SKM-1 (cell line): ENCODE measurements around the gene GRIA4.

Experiments
- DNase-seq: peaks from one replicate; lab custom pipeline; 2025; ENCODE audit not compliant: unreplicated experiment; lab: John Stamatoyannopoulos, UW

GRIA4 gene

DNA sequence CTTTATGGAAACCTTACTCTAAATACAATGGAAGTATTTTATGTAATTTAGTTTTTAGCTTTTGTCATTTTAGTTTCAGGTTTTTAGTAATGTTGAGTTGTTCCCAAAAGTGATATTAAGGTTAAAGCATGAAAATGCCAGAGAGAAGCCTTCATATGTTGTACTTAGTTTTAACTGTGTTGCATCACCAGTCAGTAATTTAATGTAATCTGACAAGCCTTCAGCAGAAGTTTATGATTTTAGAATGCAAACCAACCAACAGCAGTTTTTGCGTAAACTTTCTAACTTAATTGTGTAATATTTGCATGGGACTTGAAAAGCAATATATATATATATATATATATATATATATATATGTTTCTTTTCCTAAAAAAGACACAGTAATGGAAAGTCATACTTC, 301.6 kb downstream of the GRIA4 start:
- DNase-seq = no peak

DNA sequence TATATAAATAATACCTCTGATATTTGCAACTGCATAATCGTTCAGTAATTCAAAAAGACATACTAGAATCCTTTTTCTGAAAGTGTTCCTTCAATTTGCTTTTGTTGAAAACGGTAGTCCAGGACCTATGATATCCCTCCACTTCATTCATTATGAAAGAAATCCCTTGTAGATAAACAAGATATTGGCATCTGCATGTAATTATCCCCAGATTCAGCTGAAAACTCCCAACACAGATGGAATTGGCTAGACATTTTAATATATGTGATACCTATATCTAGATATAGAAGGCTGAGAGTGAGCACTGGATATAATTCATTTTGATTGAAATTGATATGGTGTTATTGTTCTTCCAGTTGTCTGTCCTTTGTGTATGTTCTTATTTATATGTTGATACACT, 302.8 kb downstream of the GRIA4 start:
- no peak for DNase-seq

DNA sequence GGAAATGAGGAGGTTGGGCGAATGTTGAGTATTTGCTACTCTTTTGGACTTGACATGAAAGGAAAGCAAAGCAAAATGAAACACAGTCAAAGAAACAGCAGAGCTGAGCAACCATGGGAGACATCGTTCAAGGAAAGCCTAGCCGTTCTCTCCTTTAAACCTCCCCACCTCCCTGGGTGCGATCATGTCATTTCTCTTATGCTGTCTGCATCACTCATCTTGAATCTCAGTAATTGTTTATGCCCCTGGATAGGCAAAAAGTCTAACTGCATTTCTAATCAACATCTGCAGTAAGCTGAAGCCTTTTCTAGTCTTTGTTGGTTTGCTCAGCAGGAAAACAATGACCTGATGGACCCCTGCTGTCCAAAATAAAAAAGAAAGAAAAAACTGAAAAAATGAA, 305.1 kb downstream of the GRIA4 start:
- DNase-seq = no peak

DNA sequence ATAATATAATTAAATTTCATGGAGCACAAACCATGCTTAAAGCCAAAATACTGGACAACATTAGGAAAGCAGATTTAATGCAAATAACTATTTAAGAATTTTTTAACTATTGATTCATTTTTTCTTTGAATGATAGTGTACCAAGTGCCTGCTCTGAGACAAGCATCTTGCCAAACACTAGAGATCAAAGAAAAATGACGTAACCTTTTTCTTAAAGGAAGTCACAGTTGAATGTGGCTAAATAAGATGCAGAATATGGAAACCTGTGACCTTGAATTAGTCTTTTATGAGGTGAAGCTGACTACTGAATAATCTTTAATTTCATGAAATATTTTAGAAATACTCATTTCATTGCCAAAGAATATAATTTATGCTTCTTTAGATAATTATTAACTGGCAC, 308.2 kb downstream of the GRIA4 start:
- DNase-seq = no peak

DNA sequence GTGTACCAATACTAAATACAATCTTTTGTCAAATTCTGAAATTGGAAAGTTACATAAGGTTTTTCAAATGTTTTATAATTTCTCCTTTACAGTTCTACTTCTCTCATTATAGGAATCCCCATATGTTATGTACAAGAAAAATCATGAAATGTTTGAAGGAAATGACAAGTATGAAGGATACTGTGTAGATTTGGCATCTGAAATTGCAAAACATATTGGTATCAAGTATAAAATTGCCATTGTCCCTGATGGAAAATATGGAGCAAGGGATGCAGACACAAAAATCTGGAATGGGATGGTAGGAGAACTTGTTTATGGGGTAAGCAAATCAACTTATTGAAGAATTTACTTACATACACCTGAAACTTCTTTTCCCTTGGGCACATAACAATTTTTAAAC, 308.7 kb downstream of the GRIA4 start:
- DNase-seq = no peak

DNA sequence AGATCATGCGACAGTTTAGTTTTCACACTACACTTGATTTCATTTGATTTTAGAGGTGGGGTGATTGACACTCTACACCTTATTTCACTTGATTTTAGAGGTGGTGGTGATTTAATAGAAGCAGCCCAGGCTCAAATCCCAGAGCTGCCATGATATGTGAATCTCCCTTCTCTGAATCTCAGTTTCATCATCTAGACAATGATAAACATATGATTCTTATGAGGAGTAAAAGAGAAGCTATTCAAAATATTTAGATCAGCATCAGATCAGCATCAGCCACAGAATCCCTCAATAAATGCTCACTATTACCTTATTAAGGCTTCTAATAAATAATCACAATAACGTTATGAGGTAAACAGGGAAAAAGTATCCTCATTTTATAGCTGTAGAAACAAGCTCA, 313.4 kb downstream of the GRIA4 start:
- no peak for DNase-seq

DNA sequence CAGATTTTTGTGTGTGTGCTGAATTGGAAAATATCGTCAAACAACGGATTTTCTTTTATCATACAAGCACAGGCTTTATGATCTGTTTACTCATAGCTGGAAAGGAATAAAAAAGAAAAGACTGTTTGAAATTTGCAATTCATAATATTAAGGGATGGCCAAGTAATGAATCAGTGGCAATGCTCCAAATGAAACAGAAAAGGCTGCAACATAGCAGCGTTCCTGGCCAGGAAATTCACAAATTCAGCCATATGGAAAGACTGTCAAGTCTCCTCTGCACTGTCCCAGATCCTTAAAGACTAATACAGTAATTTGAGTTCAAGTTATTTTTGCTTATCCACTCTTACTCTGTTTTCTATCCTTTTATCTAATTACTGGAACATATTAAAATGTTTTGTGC, 313.9 kb downstream of the GRIA4 start:
- no peak for DNase-seq

DNA sequence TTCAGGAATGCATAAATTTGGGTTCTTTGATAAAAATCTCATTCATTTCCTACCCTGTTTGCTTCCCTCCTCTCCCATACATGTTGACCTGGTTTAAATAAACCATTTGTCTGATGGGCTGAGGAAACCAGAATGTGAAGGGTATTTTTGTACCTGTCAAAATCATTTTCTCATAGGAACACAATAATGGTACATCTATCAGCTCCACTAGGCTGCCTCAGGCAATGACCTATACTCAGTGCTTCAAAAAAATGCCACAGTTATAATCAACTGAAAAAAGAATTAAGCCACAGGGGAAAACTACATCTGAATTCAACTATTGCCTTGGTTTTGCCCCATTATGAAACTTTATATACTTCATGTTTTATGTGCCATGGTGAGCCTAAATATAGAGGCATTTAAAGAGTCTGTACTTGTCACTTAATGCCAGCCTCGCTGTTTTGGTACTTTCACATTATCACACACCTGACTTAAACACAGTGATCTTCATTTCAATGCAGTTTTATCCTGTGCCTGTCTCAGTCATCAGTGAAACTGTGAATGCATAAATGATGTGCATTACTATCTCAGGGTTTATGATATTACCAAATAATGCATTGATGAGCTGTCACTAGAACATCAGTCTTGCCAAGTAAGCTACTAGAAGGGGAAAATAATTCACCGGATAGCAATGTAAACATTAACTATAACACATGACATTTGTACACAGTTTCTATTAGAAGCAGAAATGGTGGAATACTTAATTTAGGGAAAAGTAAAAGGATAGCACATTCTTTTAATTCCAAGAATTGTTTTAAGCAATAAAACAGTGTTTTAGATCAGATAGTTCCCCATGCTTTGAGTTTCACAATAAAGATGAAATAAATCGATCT, 319.4 kb downstream of the GRIA4 start:
- DNase-seq = no peak

DNA sequence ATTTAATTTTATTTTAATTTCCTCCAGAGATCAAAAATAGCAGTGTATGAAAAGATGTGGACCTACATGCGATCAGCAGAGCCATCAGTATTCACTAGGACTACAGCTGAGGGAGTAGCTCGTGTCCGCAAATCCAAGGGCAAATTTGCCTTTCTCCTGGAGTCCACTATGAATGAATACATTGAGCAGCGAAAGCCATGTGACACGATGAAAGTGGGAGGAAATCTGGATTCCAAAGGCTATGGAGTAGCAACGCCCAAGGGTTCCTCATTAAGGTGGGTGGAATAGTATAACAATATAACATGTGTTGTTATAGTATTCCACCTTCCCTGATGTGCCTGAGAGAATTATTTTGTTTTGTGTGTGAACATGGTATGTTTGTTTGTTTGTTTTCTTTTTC, 323.8 kb downstream of the GRIA4 start:
- no peak for DNase-seq

DNA sequence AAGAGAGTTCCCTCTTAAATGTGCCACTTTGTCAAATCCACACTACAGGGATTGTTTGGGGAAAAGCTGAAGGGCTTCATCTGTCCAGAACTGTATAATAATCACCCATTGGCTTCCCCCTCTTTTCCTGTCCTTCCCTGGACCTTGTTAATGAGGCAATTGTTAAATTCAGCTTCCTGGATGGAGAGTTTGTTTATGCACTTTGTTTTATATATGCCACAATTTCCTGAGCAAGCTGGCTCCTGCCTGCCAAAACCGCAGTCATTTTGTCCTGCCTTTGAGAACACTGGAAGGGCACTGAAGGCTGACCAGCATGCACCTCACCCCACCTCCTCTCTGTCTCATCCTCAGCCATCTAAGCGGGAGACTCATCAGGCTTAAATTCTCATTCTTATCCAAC, 325.9 kb downstream of the GRIA4 start:
- DNase-seq = no peak

DNA sequence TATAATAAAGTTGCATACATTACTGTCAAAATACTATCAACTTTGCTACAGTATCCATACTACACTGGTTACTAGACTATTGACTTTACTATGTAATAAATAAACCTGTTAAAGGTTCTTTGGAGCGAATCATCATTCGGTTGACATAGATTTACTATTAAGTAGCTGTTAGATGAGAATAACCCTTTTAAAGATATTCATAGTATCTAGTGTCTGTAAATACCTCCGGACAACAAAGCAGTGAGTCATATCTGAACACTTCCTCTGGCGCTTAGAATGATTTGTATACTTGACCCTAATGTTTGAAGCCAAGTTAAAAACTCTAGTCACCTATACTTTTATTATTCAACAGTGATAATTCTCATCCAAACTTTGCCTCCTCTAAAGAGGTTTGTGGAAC, 327.5 kb downstream of the GRIA4 start:
- no peak for DNase-seq

DNA sequence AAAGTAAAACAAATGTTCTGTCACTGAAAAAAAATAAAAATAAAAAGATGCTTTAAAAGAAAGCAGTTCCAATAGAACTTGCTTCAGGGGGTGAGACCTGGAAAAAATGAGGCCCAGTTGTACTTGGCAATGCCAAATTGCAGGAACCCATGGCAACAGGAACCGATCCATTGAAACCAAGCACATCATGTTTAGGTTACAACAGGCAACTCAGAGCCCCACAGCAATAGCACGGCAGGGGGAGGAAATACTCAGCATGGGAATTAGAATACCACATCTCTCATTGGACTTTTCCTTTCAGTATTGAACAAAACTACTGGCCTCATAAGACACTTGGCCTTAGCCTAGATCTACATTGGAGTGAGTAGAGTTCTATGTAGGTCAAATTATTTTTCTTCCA, 327.9 kb downstream of the GRIA4 start:
- no peak for DNase-seq

DNA sequence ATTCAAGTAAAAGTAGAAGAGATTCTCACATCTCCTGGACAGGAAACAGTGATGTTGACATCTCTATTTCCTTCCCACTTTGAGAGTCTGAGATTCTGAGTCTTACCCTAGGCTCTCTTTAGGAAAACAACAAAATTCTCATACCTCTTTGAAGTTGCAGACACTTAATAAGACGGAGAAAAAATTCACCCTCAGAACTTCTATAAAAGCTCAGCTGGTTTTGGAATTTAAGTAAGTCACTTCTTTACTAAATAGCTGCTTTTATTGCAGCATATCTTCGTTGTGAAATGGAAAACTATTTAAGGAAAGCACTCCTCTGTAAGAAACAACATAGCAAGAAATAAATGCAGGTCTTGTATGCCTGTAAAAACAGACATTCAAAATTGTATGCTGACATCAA, 333.0 kb downstream of the GRIA4 start:
- DNase-seq = no peak

DNA sequence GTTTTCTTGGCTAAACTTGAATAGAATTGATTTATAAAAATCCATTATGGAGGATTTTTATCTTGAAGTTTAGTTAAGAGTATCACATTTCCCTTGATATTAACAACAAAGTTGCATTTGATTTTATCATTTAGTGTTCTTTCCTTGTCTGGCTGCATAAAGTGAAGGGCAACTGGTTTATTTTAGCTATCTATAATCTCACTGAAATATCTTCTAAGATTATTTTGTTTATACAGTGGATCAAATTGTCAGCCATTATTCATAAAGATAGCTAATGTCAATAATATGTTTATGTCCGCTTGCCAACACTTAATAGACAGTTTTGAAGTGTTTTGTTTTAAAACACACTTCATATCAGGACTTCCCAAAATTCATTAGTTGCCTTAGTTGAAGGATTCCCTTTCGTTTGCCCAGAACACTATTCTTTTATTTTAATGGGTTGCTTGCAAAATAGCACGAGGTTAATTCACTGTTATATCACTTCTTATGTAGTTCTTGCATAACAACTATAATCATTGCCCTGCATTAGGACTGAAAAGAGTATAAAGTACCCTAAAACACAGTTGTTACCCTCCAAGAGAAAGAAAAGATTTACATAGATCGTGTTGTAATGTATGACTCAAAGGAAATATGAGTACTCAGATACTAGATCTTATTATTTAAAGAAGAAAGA, 339.2 kb downstream of the GRIA4 start:
- DNase-seq = no peak

DNA sequence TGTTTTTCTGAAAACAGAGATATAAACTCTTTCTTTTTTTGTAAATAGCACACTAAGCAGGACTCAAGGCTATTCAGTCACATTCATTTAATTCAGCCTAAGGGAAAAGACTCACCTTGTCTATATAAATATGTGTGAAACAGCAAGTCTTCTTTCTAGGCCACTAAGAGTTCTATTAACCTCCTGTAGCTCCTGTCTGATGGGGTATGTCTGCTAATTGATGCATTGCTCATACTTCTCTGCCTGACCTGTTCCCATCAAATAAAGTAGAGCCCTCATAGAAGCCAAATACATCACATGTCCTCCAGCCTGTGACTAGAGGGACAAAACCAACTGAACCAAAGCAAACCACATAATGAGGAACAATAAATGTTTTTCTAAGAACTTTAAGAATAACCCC, 344.0 kb downstream of the GRIA4 start:
- no peak for DNase-seq

DNA sequence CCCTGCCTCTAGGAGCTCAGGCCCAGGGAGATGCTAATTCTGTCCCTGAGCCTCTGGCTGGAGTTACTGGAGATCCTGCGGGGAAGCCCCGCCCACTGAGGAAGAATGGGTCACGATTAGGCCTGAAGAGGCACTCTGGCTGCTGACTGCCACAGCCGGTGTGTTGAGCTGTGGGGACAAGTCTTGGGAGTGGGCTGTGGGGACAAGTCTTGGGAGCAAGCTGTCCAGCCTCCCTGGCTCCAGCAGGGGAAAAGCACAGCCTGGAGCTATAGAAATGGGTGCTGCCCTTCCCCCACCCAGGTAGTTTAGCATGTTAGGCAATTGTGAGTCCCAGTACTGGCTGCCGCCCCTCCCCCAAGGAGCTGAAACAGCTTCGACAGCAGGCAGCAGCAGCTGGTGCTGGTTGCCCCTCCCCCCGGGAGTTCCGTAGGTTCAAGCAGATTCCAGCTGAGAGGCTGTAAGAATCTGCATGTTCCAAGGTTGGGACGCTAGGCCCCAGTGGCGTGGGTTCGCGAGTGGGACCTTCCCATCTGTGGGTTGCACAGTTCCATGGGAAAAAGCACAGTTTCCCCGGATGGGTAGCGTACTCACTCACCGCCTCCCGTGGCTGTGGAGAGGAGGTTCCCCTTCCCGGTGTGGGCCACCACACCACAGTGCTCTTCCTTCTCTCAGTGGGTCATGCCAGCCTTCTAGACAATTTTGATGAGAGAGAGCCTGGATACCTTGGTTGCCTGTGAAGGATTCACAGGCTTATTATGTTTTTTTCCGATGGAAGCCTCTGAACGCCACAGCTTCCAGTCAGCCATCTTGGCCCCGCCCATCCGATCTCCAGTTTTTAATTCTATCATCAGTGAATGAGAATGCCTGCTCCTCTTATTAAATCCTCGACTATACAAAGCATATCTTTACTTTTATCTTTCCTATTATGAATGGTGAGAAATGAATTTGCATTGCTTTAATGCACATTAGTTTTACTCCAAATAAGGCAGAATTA, 350.7 kb downstream of the GRIA4 start:
- no peak for DNase-seq

DNA sequence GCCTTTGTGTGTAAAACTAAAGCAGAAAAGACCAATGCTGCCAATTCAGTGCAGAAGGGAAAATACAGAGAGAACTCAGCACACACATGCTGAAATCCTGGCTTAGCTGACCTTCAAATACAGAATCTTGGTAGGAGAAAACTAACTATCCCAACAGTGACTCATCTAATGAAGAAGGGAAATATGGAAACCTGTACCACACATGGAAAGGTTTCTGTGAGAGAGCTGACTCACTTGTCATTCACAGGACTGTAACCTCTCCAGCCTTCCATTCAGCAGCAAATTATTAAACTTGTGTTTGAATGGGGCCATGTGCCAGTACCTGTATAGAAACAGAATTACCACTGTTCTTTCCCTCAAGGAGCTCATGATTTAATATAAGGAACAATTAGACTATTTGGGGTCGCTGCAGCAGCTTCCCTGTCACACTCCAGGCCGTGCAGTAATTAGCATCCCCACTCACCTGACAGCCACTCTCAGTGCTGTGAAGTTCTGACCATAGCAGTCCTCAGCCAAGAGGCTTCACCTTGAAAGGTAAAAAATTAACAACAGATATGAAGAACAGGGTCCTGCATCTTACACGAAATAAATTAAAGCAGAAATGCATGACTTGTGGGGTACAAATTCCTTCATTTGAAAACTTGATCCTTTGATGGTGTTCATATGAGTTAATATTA, 358.3 kb downstream of the GRIA4 start:
- DNase-seq = no peak

DNA sequence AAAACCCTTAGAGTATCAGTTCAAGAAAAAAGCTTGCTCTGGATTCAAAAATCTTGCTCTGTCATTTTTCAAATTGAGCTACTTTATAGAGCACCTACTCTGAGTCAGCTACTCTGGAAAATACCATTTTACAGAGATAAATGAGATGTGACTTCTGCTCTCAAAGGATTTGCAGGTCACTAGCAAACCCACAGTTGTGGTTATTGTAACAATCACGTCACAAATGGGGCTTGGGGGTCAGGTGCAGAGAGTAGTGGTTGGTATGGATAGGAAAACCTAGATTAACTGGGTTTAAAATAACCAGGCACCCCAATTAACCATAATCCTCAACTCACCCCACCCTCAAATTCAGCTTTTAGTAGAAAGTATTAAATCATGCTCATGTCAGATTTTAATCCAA, 359.9 kb downstream of the GRIA4 start:
- DNase-seq = no peak

DNA sequence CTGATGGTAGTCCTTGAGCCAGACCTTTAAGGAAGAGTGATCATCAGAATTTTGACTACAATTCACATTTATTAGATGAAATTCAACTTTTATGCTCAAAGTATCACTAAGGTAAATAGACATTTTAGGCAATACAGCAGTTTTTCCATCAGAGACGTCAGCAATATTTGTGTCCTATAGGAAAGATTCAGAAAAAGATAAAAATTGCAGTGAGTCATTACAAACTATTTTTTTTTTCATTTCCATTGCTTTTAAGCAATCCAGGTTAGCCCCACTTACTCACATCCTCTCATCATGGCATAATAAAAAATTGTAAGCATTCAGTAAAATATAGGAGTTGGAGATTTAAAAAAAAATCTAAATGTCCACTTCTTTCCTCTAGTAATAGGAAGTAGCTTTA, 365.3 kb downstream of the GRIA4 start:
- no peak for DNase-seq

DNA sequence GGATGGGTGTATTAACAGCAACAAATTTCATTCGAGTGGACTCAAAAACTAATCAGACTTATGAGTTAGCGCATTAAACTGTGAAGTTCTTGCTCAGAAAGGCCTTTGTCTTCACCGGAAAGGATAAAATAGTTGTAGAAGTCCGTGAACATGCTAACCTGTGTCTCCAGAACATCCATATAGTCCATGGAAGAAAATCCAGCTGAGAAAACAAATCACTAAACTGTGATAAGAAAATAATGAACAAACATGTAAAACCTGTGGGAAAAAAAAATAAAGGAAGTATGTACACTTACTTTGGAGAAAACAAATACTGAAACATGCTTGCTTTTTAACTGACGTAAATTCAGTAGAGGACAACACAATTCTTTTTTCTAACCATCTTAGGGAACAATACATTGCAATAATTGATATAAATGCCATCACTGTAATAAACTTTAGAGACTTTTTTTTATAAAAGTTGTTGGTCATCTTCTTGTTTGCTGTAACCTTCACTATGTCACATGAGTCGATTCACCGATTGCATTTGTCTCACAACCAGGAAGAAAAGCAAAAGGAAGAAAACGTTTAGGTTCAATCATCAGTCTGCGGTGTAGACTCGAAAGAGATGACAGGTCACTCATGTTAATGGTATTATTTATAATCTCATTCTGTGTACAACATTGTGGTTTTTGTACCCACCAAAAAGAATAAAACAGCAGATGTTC, 370.3 kb downstream of the GRIA4 start:
- no peak for DNase-seq
